GM19035 (cell line): ENCODE data around the gene ATXN7L2.
"Not testable (repeated sequence)": the region's sequence is repeated elsewhere in the genome, so short reads cannot be mapped to it uniquely, and the experiment has no call there.

Experiments used
- ATAC-seq: cut with Tn5 transposase; IDR thresholded peaks from one replicate; pipeline ENCODE4 v1.9.1; 2021; ENCODE audit not compliant: unreplicated experiment

Gene ATXN7L2, protein sequence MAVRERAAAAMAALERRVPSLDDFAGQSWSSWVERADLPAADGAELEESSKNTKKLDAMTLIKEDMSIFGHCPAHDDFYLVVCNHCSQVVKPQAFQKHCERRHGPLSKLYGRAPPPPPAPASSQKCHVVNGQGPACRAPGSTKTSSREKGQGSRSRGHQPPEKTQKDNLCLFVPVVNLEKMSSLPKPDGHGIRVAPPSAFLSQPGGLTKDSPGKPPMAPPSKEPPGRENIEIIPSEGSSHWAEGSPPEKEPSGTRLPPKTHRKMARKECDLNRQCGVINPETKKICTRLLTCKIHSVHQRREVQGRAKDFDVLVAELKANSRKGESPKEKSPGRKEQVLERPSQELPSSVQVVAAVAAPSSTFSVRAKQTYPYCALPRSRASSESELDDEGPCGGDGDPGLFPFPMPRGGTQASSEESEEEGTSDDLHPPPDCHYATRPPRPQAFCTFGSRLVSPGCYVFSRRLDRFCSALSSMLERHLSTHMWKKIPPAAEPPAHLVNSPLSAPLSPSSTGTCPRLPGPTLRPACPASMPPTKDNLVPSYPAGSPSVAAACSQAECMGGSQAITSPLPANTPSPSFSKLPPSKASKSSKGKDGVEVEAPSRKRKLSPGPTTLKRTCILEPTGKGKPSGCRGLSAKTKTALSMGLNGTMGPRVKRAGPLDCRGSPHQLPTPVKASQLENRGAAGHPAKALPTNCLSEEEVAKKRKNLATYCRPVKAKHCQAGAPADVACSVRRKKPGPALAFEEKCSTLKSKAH

DNA sequence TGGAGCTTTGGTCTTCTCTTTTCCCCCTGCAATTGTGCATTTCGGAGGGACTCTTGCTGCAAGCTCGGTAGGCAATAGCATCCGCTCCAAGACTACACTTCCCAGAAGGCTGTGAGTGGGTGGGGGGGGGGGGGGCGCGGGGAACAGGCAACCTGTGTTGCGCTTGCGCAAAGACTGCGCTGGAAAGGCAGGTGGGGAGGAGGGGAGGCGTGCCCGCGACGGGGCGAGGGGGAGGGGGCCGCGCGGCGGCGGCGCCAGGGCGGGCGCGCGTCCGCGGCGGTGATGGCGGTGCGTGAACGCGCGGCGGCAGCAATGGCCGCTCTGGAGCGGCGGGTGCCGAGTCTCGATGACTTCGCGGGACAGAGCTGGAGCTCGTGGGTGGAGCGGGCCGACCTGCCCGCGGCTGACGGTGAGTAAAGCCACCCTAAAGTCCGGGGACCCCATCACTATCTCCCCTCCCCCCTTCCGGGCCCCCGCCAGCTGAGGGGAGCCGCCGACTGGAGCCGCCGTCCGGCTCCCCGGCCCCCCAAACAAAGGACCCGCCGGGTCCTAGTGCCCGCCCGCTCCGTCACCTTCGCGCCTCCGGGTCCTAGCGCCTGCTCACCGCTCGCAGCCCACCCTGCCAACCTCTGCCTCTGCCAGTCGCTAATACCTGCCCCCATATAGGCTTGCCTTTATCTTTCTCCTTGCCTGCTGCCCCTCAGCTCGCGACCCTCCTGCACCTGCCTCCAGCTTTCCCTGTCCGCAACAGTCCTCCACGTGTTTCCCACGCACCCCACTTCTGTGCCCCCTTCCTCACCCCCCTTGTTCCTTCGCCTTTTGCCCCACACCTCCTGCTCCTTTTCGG is at the start of gene ATXN7L2:
Gene ATXN7L2, plus strand, starts transcription at position 234 of the 847 bp plus-strand sequence. Its CDS starts 49 bp downstream, at position 283.
- peak; percentile 84 for ATAC-seq

DNA sequence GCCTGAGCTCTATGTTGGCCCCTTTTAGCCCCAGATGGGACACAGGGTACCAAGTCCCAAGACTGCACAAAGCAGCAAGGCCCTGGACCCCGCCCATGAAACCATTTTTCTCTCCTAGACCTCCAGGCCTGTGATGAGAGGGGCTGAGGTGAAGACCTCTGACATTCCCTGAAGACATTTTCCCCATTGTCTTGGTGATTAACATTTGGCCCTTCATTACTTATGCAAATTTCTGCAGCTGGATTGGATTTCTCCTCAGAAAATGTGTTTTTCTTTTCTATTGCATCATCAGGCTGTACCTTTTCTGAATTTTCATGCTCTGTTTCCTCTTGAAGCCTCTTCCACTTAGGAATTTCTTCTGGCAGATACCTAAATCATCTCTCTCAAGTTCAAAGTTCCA is 49.2 kb upstream of the ATXN7L2 start:
- ATAC-seq = no peak

DNA sequence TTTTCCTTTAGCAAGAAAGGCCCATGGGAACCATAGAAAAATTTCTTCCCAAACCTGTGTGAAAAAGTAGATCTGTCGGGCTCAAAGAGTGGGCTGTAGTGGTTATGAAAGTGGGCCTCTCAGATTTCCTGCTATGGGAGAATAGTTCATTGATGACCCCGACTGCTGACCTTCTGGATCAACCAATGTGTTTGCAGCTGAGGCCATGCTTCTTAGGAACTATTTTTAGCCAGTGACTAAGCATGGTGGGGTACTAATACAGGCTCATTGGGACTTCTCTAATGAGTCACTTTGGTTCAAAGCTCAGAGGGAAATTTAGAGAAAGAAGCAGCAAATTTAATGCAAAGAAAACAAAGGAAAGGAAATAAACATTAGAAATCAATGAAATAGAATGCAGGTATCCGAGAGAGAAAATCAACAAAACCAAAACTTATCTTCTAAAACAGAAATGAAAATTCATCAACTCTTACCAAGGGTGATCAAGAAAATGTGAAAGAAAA is 44.9 kb upstream of the ATXN7L2 start:
- no peak for ATAC-seq

DNA sequence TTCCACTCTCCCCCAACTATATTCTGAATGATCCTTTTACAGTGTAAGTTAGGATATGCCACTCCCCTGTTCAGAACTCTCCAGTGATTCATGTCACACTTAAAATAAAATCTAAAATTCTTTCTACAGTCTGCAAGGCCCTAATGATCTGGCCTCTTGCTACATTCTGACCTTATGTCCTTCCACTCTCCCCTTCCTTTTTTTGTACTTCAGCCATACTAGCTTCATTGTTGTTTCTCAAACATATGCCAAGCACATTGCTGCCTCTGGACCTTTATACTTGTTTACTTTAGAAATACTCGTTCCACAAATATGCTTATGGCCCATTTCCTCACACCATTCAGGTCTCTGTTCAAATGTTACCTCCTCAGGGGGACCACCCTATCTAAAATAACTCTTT is 42.6 kb upstream of the ATXN7L2 start:
- no peak for ATAC-seq

DNA sequence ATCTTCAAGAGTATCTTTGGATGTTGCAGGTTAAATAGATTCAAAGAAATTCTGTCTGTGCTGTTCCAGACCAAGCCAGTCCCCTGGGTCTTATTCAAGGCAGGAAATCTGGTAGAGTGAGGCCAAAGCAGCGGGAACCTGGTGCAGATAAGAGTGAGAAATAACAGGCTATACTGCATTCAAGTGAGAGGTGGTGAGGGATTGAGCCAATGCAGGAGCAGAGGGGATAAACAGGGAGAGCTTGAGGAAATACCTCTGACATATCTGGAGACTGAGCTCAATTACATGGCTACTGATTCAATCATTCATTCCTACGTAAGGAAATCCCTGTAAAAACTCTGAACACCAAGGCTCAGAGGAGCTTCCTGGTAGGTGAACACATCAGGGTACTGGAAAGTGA is 40.2 kb upstream of the ATXN7L2 start:
- ATAC-seq = no peak

DNA sequence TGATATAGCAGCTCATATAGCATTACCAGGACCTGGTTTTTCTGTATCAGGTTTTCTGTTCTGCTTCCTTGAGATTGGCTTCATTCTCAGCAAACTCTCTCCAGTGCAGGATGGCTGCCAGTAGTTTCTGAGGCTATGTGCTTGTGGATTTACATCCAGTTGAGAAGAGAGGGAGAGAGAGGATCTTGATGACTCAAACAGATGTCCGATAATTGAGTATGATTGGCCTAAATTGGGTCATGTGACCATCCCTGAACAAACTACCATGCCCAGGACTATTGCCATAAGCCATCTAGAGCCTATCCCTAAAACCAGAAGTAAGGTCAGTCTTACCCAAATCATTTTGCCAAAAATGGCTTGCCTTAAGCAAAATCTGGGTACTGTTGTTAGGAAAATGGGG is 39.4 kb upstream of the ATXN7L2 start:
- ATAC-seq = no peak

DNA sequence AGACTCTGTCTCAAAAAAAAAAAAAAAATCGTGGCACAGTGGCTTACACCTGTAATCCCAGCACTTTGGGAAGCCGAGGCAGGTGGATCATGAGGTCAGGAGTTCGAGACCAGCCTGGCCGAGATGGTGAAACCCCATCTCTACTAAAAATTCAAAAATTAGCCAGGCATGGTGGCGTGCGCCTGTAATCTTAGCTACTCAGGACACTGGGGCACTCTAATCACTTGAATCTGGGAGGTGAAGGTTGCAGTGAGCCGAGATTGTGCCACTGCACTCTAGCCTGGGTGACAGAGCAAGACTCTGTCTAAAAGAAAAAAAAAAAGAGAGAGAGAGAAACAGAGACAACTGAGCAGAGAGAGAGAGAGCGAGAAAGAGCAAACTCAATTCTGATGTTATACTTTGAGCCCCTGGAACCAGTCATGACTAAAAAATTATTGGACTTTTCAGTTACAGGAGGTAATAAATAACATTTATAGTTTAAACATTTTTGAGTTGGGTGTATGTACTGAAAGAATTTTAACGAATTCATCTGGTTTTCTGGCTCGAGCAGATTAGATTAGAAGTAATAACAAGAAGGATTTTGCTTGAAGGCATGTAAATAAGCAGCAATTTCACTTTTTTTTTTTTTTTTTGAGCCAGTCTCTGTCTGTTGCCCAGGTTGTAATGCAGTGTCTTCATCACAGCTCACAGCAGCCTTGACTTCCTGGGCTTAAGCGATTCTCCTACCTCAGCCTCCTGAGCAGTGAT is 37.6 kb upstream of the ATXN7L2 start:
- ATAC-seq = not testable (repeated sequence)

DNA sequence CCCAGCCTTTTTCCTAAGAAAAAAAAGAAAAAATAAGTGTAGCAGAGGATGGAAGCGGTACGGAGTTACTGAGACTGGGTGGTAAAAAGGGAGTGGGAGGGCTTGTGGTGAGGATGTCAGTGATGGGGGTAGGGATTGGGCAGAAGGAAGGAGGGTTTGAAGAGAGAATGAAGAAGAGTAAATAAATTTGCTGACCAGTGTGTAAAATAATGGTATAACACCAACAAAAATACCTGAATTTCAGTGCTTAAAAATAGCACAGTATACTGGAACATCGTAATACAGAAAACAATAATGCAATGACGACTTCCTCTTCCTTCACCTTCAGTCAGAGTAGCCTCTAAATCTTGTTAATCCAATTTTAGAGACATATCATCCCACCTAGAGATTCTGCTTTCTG is 36.2 kb upstream of the ATXN7L2 start:
- ATAC-seq = no peak

DNA sequence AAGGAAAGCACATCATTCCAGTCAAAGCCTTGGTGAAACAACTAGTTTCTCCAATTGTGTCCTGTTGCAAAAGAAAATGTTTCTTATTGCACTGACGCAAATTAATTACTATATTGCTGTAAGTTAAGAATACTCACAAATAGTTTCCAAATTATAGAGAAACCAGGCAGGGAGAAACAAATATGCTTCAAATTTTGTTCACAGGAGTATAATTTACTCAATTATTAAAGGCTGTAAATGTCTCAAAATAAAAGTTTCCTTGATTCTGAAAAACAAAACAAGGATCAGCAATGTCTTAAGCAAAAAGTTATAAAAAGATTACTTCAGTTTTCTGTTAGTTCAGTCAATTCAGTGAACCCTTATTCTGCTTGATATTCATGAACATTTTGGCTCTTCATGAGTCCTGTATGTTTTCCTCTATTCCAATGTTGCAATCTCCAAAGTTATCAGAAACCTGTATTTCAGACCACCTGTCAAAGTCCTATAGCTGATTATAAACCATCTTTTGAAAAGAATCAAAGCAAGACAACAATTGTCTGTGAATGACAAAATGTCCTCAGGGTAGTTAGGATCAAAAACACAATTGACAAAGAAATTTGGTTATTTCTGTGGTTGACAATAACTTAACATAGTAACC is 29.1 kb upstream of the ATXN7L2 start:
- no peak for ATAC-seq

DNA sequence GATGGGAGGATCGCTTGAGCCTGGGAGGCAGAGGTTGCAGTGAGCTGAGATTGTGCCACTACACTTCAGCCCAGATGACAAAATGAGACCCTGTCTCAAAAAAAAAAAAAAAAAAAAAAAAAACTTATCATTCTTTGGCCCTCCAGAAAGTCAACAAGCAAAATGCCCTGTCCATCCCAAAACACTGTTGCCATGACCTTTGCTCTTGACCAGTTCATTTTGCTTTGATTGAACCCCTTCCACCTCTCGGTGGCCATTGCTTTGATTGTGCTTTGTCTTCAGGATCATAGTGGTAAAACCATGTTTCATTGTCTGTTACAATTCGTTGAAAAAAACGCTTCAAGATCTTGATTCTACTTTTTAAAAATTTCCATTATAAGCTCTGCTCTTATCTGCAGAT is 25.9 kb upstream of the ATXN7L2 start:
- no peak for ATAC-seq

DNA sequence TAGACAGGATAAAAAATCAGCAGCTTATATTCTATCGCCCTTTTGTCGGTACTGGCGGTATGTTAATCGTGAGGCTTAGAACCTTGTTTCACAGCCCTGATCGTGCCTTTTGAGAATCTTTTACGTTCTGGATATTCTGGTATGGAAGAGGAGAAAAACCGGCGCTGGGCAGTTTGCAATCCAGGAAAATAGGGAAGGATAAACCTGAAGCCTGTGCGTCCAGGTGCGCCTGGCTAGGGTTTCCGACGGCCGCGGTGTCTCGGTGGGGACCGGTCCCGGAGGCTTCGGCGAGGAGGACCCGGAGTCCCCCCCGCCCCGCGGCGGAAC is 17.6 kb upstream of the ATXN7L2 start:
- ATAC-seq = no peak

DNA sequence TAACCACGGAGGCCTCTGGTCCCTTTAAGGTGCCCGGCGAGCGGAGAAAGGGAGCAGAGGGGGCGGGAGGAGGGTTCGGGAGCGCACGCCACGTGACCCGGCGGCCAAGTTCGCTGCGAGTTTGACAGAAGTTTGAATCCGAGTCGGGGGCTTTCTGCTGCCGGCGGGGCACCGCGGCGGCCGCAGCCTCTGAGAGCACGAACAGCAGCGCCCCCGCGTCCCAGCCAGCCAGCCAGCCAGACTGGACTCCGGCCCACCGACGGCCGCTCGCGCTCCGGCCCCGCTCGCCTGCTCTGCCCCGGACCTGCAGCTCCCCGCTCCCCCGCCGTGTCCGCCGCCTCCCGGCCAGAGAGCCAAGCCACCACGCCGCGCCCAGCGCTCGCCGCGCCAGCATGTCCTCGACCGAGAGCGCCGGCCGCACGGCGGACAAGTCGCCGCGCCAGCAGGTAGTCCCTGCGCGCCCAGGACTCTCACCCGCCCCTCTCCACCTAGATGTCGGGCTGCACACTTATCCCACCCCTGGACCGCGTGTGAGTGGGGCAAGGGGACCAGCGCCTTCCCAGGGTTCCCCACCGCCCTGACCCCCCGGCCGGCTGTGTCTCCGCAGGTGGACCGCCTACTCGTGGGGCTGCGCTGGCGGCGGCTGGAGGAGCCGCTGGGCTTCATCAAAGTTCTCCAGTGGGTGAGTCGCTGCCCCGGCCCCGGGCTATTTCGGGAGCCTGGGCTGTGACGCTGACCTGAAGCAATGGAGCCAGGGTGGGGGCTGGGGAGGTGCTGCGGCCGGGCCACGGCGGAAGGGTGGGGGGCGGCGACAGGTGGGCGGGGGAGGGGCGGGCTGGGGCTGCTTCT is 17.0 kb upstream of the ATXN7L2 start, which contains the start of gene SYPL2:
Gene SYPL2, plus strand, starts transcription at position 95 of the 849 bp plus-strand sequence. Its CDS starts 298 bp downstream, at position 393.
- no peak for ATAC-seq

DNA sequence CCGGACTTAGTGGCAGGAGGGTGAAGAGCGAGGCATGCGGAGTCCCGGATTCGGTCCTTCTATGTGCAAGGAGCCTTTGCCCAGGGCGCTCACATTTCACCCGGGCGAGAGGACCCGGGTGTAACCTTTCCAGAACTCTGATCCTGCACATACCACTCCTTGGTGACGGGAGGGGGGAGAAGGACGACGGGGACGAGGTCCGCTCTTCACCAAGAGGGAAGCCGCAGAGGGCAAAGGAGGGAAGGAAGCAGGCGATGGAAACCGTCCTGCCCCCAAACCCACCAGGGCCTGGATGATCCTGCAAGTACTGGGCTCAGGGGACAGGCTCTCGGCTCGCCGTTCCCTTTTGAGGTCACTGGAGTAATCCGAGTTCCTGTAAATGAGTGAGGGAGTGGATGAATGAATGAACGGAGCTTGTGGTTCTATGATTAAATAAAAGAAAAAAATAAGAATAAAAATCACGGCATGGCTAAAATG is 16.4 kb upstream of the ATXN7L2 start:
- ATAC-seq = no peak

DNA sequence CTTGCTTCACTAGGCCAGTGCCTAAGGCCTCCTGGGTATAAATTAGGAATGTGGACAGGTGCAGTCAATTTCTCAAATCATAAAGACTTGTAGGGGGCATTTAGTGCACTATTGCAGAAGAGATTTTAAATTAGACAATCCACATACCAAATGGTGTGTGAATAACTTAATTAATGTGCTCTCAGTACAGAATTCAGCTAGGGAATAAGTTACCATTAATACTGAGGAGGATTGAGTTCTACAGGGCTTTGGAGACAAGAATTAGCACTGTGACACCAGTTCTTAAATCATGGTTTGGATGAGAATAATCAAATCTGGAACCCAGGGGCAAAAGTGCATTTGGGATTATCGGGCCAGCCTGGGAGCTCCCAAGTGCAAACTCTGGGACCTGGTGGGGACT is 15.6 kb upstream of the ATXN7L2 start:
- no peak for ATAC-seq

DNA sequence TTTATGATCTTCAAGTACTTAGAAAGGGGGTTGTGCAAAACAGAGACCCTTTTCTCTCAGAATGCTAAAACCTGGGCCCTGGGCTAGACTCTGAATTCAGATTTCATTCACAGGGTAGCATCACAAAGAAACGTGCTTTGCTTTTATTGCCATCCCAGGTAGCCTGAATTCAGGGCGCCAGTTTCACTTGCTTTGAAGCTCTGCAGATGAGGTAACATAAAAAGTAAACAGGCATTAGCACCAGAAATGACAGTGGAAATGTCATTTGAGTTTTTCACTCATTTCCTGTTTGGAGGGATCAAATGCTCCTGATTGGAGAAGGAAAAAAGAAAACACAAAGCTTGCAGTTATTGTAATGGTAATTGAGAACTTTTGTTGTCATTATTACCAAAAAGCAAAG is 14.8 kb upstream of the ATXN7L2 start:
- ATAC-seq = no peak

DNA sequence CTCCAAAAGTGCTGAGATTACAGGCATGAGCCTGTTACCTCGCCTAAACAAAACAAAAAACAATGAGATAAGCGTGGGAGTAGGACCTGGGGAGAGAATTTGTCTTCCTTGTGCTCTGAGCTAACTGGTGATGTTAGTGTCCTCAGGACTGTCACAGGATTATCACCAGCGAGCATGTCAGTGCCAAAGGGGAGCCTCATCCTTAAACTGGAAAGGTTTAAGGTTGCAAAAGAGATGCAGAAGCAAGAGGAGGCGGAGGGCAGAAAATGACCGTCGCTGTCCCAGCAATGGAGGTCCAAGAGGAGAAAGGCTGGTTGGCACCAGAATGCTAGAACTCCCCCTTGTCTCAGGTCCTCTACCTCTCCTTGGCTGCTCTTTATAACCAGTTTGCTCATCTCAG is 13.5 kb upstream of the ATXN7L2 start:
- no peak for ATAC-seq

DNA sequence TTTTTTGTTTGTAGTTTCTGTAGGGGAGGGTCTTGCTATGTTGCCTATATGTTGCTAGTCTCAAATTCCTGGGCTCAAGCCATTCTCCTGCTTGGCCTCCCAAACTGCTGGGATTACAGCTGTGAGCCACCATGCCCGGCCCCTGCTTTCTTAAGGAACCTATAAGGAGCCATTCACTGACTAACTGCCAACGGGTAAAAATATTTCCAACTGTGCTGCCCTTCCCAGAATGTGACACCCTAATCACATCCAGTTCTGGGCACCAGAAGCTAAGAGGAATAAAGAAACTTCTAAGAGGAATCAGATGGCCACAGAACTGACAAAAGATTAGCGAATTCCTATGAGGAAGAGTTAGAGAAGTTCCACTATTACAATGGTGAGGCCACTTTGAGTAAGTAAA is 10.9 kb upstream of the ATXN7L2 start:
- no peak for ATAC-seq

DNA sequence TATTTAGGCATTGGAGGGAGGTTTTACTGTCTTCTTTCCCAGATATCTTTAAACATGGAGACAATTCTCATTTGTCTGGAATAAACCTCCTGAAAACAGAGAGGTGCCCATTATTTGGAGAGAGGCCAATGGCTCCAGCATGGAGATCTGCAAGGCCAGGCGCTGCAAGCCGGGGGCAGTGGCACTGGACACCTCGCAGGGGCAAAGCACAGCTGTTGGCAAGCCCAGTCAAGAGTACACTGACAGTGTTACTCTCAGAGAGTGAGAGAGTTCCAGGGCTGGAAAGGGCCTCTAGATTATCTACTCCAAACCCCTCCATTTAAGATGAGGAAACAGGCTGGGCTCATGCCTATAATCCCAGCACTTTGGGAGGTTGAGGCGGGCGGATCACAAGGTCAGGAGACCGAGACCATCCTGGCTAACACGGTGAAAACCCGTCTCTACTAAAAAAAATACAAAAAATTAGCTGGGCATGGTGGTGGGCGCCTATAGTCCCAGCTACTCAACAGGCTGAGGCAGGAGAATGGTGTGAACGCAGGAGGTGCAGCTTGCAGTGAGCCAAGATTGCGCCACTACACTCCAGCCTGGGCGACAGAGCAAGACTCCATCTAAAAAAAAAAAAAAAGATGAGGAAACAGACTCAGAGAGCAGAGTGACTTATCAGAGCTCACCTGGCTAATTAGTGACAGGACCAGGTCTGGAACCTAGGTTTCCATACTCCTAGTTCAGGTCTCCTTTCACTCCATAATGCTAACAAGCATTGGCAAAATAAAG is 10.2 kb upstream of the ATXN7L2 start:
- not testable (repeated sequence) for ATAC-seq
